ENCODE measurements around the gene RHOC. TPM values are rescaled to one million over a fixed set of nuclear protein-coding genes. Genes with fewer than 3 reads are reported as not detected.

The RHOC gene
- total RNA-seq, 1 experiment from 2014 or later, result 405 TPM

GRCh38 chr1:112665857-112666256 lies 41.1 kb downstream of the RHOC start:
- peaks cover 64% of the 10 kb centered on the region for H3K36me3 ChIP-seq (ENCODE audit: low read depth, low read length)
- DNase-seq, result no peak
- no peak overlapping the region for H2AFZ ChIP-seq (ENCODE audit: low read length)
- no peak overlapping the region for H3K9ac ChIP-seq (ENCODE audit: low read length)
- no peaks in the 10 kb centered on the region for H3K9me2 ChIP-seq (replicated peaks; ENCODE audit: low read length)
- no peaks in the 10 kb centered on the region for H4K20me1 ChIP-seq (ENCODE audit: low read length)
- TF ChIP-seq EZH2phosphoT487 (IDR thresholded peaks at IDR 0.05; ENCODE audit: borderline replicate concordance, low read length), result no peak
- no peak for TF ChIP-seq EZH2 (IDR thresholded peaks at IDR 0.05; ENCODE audit: low read length, unreplicated experiment)
- no peak for TF ChIP-seq CTCF (conservative IDR thresholded peaks at IDR 0.05; ENCODE audit: low read depth, low read length)
- no peaks in the 10 kb centered on the region for H3F3A ChIP-seq (ENCODE audit: low read length, unreplicated experiment)
- intact Hi-C loops (cut with micrococcal nuclease), result no loop called here
- no peaks in the 10 kb centered on the region for H3K9me3 ChIP-seq (ENCODE audit: low read length)
- H3K79me2 ChIP-seq (ENCODE audit: low read length), result no peaks in the 10 kb centered on the region
- no TSS peak for BruUV-seq (replicated peaks)
- ATAC-seq, result no peak
- ChIA-PET CTCF (interaction anchor here (1.9 kb wide), 1 partner anchor 8 kb away, joined by 7 read pairs; the partner anchor contains the start of gene MOV10), POLR2A (ENCODE audit: unreplicated experiment) (no interaction called here)
- H3K4me2 ChIP-seq (ENCODE audit: low read length), result no peak overlapping the region
- no peaks in the 10 kb centered on the region for H3K27me3 ChIP-seq (ENCODE audit: low read length)
- H3K27ac ChIP-seq (ENCODE audit: low read length), result no peak overlapping the region
- no peak overlapping the region for H3K4me3 ChIP-seq (ENCODE audit: low read length)
- H3K4me1 ChIP-seq (ENCODE audit: insufficient read depth, low read length), result no peaks in the 10 kb centered on the region

- DNase-seq, result no peak
- no peak overlapping the region for H3K27ac ChIP-seq (ENCODE audit: low read length)
- 0 out of 2 replicates have a peak, but pooled peaks cover 8% of the 10 kb centered on the region for H4K20me1 ChIP-seq (ENCODE audit: low read length)
- no peaks in the 10 kb centered on the region for H3K4me1 ChIP-seq (ENCODE audit: insufficient read depth, low read length)
- no peaks in the 10 kb centered on the region for H3K27me3 ChIP-seq (ENCODE audit: low read length)
- H3K9ac ChIP-seq (ENCODE audit: low read length), result no peak overlapping the region
- BruUV-seq (replicated peaks), result no TSS peak
- peaks cover 34% of the 10 kb centered on the region for H3K79me2 ChIP-seq (ENCODE audit: low read length)
- H3K9me2 ChIP-seq (replicated peaks; ENCODE audit: low read length), result no peaks in the 10 kb centered on the region
- intact Hi-C loops (cut with micrococcal nuclease), result no loop called here
- H3K9me3 ChIP-seq (ENCODE audit: low read length), result no peaks in the 10 kb centered on the region
- ChIA-PET CTCF (no interaction called here), POLR2A (ENCODE audit: unreplicated experiment) (no interaction called here)
- H2AFZ ChIP-seq (ENCODE audit: low read length), result no peak overlapping the region
- no peak overlapping the region for H3K4me3 ChIP-seq (ENCODE audit: low read length)
- peaks cover 52% of the 10 kb centered on the region for H3K36me3 ChIP-seq (ENCODE audit: low read depth, low read length)
- H3K4me2 ChIP-seq (ENCODE audit: low read length), result no peak overlapping the region
- TF ChIP-seq EZH2phosphoT487 (IDR thresholded peaks at IDR 0.05; ENCODE audit: borderline replicate concordance, low read length), result no peak
- no peak for TF ChIP-seq EZH2 (IDR thresholded peaks at IDR 0.05; ENCODE audit: low read length, unreplicated experiment)
- TF ChIP-seq CTCF (conservative IDR thresholded peaks at IDR 0.05; ENCODE audit: low read depth, low read length), result no peak
- no peak for ATAC-seq
- no peaks in the 10 kb centered on the region for H3F3A ChIP-seq (ENCODE audit: low read length, unreplicated experiment)
These were observed 55.7 kb downstream of the RHOC start for GRCh38 chr1:112651205-112651604.

Other genes starting within 250 kb of the RHOC start
- gene WNT2B, start 198.2 kb downstream of the RHOC start, total RNA-seq (2014; rRNA removed), result 0.46 and 0.55 TPM in 2 replicates
- gene ST7L, start 88.0 kb downstream of the RHOC start, total RNA-seq (2014; rRNA removed), result 13.8 and 17.5 TPM in 2 replicates
- gene CAPZA1, start 87.3 kb downstream of the RHOC start, total RNA-seq (2014; rRNA removed), result 177 and 273 TPM in 2 replicates
- 68.5 and 71.6 TPM in 2 replicates for gene MOV10, start 32.5 kb downstream of the RHOC start, total RNA-seq (2014; rRNA removed)
- 0.80 and 1.4 TPM in 2 replicates for gene PPM1J, start 8.2 kb upstream of the RHOC start, total RNA-seq (2014; rRNA removed)
- 103 and 116 TPM in 2 replicates for gene SLC16A1, start 249.1 kb upstream of the RHOC start, total RNA-seq (2014; rRNA removed)